Loucy (cell line): Measurements from ENCODE around the gene E2F1.

Experiments
- EZH2phosphoT487 ChIP-seq: fragments of 200-600 bp; IDR thresholded peaks from 2 replicates; pipeline ENCODE4 v1.6.1; 2018; ENCODE audit warnings: antibody characterized with exemption, mild to moderate bottlenecking, moderate library complexity, borderline replicate concordance
- TF ChIP-seq, protein P1 (sequence below): fragments of 200-600 bp; sonication (generic); conservative IDR thresholded peaks from 2 replicates; pipeline ENCODE4 v1.5.1; 2014; ENCODE audit warnings: mild to moderate bottlenecking, antibody characterized with exemption, low read length

- TF ChIP-seq, protein P1, sequence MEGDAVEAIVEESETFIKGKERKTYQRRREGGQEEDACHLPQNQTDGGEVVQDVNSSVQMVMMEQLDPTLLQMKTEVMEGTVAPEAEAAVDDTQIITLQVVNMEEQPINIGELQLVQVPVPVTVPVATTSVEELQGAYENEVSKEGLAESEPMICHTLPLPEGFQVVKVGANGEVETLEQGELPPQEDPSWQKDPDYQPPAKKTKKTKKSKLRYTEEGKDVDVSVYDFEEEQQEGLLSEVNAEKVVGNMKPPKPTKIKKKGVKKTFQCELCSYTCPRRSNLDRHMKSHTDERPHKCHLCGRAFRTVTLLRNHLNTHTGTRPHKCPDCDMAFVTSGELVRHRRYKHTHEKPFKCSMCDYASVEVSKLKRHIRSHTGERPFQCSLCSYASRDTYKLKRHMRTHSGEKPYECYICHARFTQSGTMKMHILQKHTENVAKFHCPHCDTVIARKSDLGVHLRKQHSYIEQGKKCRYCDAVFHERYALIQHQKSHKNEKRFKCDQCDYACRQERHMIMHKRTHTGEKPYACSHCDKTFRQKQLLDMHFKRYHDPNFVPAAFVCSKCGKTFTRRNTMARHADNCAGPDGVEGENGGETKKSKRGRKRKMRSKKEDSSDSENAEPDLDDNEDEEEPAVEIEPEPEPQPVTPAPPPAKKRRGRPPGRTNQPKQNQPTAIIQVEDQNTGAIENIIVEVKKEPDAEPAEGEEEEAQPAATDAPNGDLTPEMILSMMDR, result no peak
- no peak for TF ChIP-seq EZH2phosphoT487
These were observed 2.8 kb upstream of the E2F1 start for GRCh38 chr20:33688938-33689424.
